Osteoblast (primary cell): Measurements from ENCODE around the gene GABBR2. TPM values are rescaled to one million over a fixed set of nuclear protein-coding genes. Genes with fewer than 3 reads are reported as not detected.
A peak's percentile ranks its signal among the peaks of the same experiment; 100 is the strongest.

ENCODE experiments used
- DNase-seq: peaks from one replicate; pipeline ENCODE4 v3.0.0; 2011; ENCODE audit warnings: low spot score, mixed read lengths; ENCODE audit not compliant: insufficient read length; ENCODE audit errors: missing footprints
- H2AFZ ChIP-seq: 2 replicates; pipeline ENCODE4 v1.6.0; 2011; ENCODE audit warnings: mild to moderate bottlenecking, low read length
- H3K27ac ChIP-seq: 2 replicates; pipeline ENCODE4 v1.5.1; 2011; ENCODE audit warnings: mild to moderate bottlenecking, low read depth, low read length, moderate library complexity
- H3K27me3 ChIP-seq: 2 replicates; pipeline ENCODE4 v1.6.0; 2012; ENCODE audit warnings: mild to moderate bottlenecking, control low read depth, inconsistent platforms, low read length, moderate library complexity; ENCODE audit not compliant: insufficient read depth
- H3K36me3 ChIP-seq: 2 replicates; pipeline ENCODE4 v1.5.1; 2011; ENCODE audit warnings: mild to moderate bottlenecking, low read length, control low read depth, moderate library complexity; ENCODE audit not compliant: insufficient read depth
- H3K4me1 ChIP-seq: 2 replicates; pipeline ENCODE4 v1.5.1; 2011; ENCODE audit warnings: mild to moderate bottlenecking, low read length, control low read depth, moderate library complexity; ENCODE audit not compliant: insufficient read depth
- H3K4me2 ChIP-seq: 2 replicates; pipeline ENCODE4 v1.6.0; 2011; ENCODE audit warnings: mild to moderate bottlenecking, low read length; ENCODE audit not compliant: insufficient read depth
- H3K4me3 ChIP-seq: fragments of 200-600 bp; sonication (generic); 3 replicates; pipeline ENCODE4 v1.5.1; 2012; ENCODE audit warnings: mild to moderate bottlenecking, low read length, inconsistent platforms; ENCODE audit not compliant: insufficient read depth
- H3K79me2 ChIP-seq: 2 replicates; pipeline ENCODE4 v1.6.0; 2012; ENCODE audit warnings: mild to moderate bottlenecking, low read length, control low read depth, inconsistent platforms; ENCODE audit not compliant: insufficient read depth
- H3K9me3 ChIP-seq: 2 replicates; pipeline ENCODE4 v1.5.1; 2011; ENCODE audit warnings: low read depth, low read length, control low read depth
- H4K20me1 ChIP-seq: 2 replicates; pipeline ENCODE4 v1.6.0; 2012; ENCODE audit warnings: mild to moderate bottlenecking, low read length, control low read depth; ENCODE audit not compliant: insufficient read depth
- CTCF ChIP-seq: IDR thresholded peaks from 2 replicates; pipeline ENCODE4 v1.5.1; 2011; ENCODE audit warnings: mild to moderate bottlenecking, low read depth, low read length, moderate library complexity; ENCODE audit errors: extremely low read depth
- total RNA-seq: library from RNA; depleted of rRNA; stranded (reverse); fragments of >200 nt; gene quantifications from 2 replicates; pipeline ENCODE4 v1.2.3, GENCODE V29; 2012

The GABBR2 gene
- total RNA-seq, 1 donor: under 0.01 TPM

- Histone ChIP-seq H2AFZ (no peak overlapping the region), H4K20me1 (no peaks in the 10 kb centered on the region), H3K4me2 (no peak overlapping the region), H3K36me3 (no peaks in the 10 kb centered on the region), H3K4me1 (peaks cover 2% of the 10 kb centered on the region), H3K27ac (no peak overlapping the region), H3K79me2 (no peaks in the 10 kb centered on the region), H3K9me3 (no peaks in the 10 kb centered on the region), H3K4me3 (no peak overlapping the region), H3K27me3 (peaks cover 3% of the 10 kb centered on the region)
- no peak for DNase-seq
- TF ChIP-seq CTCF: no peak
Measured at GRCh38 chr9:98610711-98611110, 98.0 kb downstream of the GABBR2 start.

GRCh38 chr9:98610211-98610610, 98.5 kb downstream of the GABBR2 start:
- Histone ChIP-seq H2AFZ (no peak overlapping the region), H4K20me1 (no peaks in the 10 kb centered on the region), H3K36me3 (no peaks in the 10 kb centered on the region), H3K9me3 (no peaks in the 10 kb centered on the region), H3K4me2 (no peak overlapping the region), H3K27me3 (no peaks in the 10 kb centered on the region), H3K27ac (no peak overlapping the region), H3K4me3 (no peak overlapping the region), H3K4me1 (peaks cover 2% of the 10 kb centered on the region), H3K79me2 (no peaks in the 10 kb centered on the region)
- no peak for TF ChIP-seq CTCF
- peak; percentile 56 for DNase-seq

GRCh38 chr9:98609646-98610045, 99.1 kb downstream of the GABBR2 start:
- no peaks in the 10 kb centered on the region for H3K27me3 ChIP-seq
- H2AFZ ChIP-seq: no peak overlapping the region
- no peak for DNase-seq
- H3K9me3 ChIP-seq: no peaks in the 10 kb centered on the region
- no peaks in the 10 kb centered on the region for H3K79me2 ChIP-seq
- H3K27ac ChIP-seq: no peak overlapping the region
- no peak overlapping the region for H3K4me2 ChIP-seq
- no peak for TF ChIP-seq CTCF
- no peaks in the 10 kb centered on the region for H3K36me3 ChIP-seq
- H3K4me3 ChIP-seq: no peak overlapping the region
- H4K20me1 ChIP-seq: no peaks in the 10 kb centered on the region
- H3K4me1 ChIP-seq: peaks cover 2% of the 10 kb centered on the region

- Histone ChIP-seq H3K9me3 (no peaks in the 10 kb centered on the region), H3K4me3 (no peak overlapping the region), H3K4me1 (peaks cover 2% of the 10 kb centered on the region), H3K27me3 (no peaks in the 10 kb centered on the region), H2AFZ (no peak overlapping the region), H3K79me2 (no peaks in the 10 kb centered on the region), H3K4me2 (no peak overlapping the region), H4K20me1 (no peaks in the 10 kb centered on the region), H3K27ac (no peak overlapping the region), H3K36me3 (no peaks in the 10 kb centered on the region)
- peak; percentile 81 for DNase-seq
- no peak for TF ChIP-seq CTCF
Measured at GRCh38 chr9:98607787-98608186, 100.9 kb downstream of the GABBR2 start.
